ENCODE measurements around the gene DNAJC15. TPM values are rescaled to one million over a fixed set of nuclear protein-coding genes. Genes with fewer than 3 reads are reported as not detected.

Gene DNAJC15
- polyA plus RNA-seq, 3 donors: 8.3 to 31.1 (median 22.0) TPM

- 85% methylated on average over 3 of the region's 3 CpGs for WGBS (ENCODE audit: insufficient coverage)
- no peak overlapping the region for H3K9ac ChIP-seq (ENCODE audit: insufficient read depth, low read length, poor library complexity, severe bottlenecking)
- Mint-ChIP-seq H3K36me3 (no peaks in the 10 kb centered on the region), H3K9me3 (peaks cover 0 to 4% (median 2%) of the 10 kb centered on the region in 7 donors), H3K27me3 (ENCODE audit: low read depth in 3 of 3) (peaks cover 0 to 2% (median 2%) of the 10 kb centered on the region in 3 donors), H3K27ac (no peak overlapping the region), H3K4me3 (no peak overlapping the region), H3K4me1 (no peaks in the 10 kb centered on the region)
- DNase-seq: no peak
- no peak overlapping the region for H3K4me2 ChIP-seq (replicated peaks; ENCODE audit: extremely low read depth, low read length, poor library complexity, severe bottlenecking)
- no peaks in the 10 kb centered on the region for H3K9me3 ChIP-seq (replicated peaks in 1 of 2; ENCODE audit: control insufficient read depth in 1 of 2, insufficient read depth in 1 of 2, low read length in 2 of 2)
- intact Hi-C loops (cut with micrococcal nuclease): no loop called here
- H3K27ac ChIP-seq (ENCODE audit: low read depth in 1 of 2, low read length in 2 of 2): no peak overlapping the region
- TF ChIP-seq, protein P1, sequence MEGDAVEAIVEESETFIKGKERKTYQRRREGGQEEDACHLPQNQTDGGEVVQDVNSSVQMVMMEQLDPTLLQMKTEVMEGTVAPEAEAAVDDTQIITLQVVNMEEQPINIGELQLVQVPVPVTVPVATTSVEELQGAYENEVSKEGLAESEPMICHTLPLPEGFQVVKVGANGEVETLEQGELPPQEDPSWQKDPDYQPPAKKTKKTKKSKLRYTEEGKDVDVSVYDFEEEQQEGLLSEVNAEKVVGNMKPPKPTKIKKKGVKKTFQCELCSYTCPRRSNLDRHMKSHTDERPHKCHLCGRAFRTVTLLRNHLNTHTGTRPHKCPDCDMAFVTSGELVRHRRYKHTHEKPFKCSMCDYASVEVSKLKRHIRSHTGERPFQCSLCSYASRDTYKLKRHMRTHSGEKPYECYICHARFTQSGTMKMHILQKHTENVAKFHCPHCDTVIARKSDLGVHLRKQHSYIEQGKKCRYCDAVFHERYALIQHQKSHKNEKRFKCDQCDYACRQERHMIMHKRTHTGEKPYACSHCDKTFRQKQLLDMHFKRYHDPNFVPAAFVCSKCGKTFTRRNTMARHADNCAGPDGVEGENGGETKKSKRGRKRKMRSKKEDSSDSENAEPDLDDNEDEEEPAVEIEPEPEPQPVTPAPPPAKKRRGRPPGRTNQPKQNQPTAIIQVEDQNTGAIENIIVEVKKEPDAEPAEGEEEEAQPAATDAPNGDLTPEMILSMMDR (IDR thresholded peaks at IDR 0.05): no peak
- no peaks in the 10 kb centered on the region for H3K36me3 ChIP-seq (replicated peaks in 1 of 2; ENCODE audit: control insufficient read depth in 1 of 2, insufficient read depth in 2 of 2, low read length in 2 of 2)
- H4K20me1 ChIP-seq (ENCODE audit: insufficient read depth, low read length): no peaks in the 10 kb centered on the region
- H3K79me2 ChIP-seq (ENCODE audit: insufficient read depth, low read length): no peaks in the 10 kb centered on the region
- no peak overlapping the region for H3K4me3 ChIP-seq (replicated peaks in 1 of 3; ENCODE audit: low read depth in 2 of 3, low read length in 3 of 3)
- no peaks in the 10 kb centered on the region for H3K4me1 ChIP-seq (ENCODE audit: control insufficient read depth in 1 of 2, insufficient read depth in 2 of 2, low read length in 2 of 2)
- H2AFZ ChIP-seq (ENCODE audit: insufficient read depth, low read depth, low read length, poor library complexity, severe bottlenecking): no peak overlapping the region
- H3K27me3 ChIP-seq (ENCODE audit: control insufficient read depth in 2 of 2, insufficient read depth in 2 of 2, low read length in 2 of 2): no peaks in the 10 kb centered on the region
Observed at GRCh38 chr13:43158516-43158915, 135.1 kb downstream of the DNAJC15 start.

DNA sequence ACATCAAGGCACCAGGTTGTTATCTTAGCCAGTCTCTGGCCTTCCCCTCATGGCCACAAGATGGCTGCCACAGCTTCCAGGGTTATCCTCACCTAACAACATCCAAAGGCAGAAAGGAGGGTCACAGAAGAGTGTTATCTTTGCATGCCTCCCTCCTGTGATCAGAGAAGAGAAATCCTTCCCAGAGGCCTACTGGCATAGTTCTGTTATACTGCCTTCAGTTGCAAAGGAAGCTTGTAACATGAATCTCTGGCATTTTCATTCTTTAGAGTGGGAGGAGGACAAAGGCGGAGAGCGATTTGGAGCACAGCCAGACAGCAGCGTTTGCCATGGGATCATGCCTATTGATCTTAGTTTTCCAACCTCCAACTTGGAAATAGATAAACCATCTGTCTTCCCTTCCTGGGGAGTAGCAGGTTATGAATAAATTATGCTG lies 135.7 kb downstream of the DNAJC15 start:
- H3K4me1 ChIP-seq (ENCODE audit: control insufficient read depth in 1 of 2, insufficient read depth in 2 of 2, low read length in 2 of 2): no peaks in the 10 kb centered on the region
- Mint-ChIP-seq H3K4me3 (no peak overlapping the region), H3K36me3 (no peaks in the 10 kb centered on the region), H3K27ac (no peak overlapping the region), H3K9me3 (peaks cover 0 to 8% (median 2%) of the 10 kb centered on the region in 7 donors), H3K27me3 (ENCODE audit: low read depth in 3 of 3) (peaks cover 0 to 3% (median 2%) of the 10 kb centered on the region in 3 donors), H3K4me1 (no peaks in the 10 kb centered on the region)
- no peak overlapping the region for H3K4me2 ChIP-seq (replicated peaks; ENCODE audit: extremely low read depth, low read length, poor library complexity, severe bottlenecking)
- H2AFZ ChIP-seq (ENCODE audit: insufficient read depth, low read depth, low read length, poor library complexity, severe bottlenecking): no peak overlapping the region
- H3K9ac ChIP-seq (ENCODE audit: insufficient read depth, low read length, poor library complexity, severe bottlenecking): no peak overlapping the region
- no peak overlapping the region for H3K4me3 ChIP-seq (replicated peaks in 1 of 3; ENCODE audit: low read depth in 2 of 3, low read length in 3 of 3)
- no peaks in the 10 kb centered on the region for H3K79me2 ChIP-seq (ENCODE audit: insufficient read depth, low read length)
- H3K36me3 ChIP-seq (replicated peaks in 1 of 2; ENCODE audit: control insufficient read depth in 1 of 2, insufficient read depth in 2 of 2, low read length in 2 of 2): no peaks in the 10 kb centered on the region
- H3K27ac ChIP-seq (ENCODE audit: low read depth in 1 of 2, low read length in 2 of 2): no peak overlapping the region
- H4K20me1 ChIP-seq (ENCODE audit: insufficient read depth, low read length): no peaks in the 10 kb centered on the region
- WGBS (ENCODE audit: insufficient coverage): no CpG with 5 or more reads among the region's 3 CpGs
- H3K27me3 ChIP-seq (ENCODE audit: control insufficient read depth in 2 of 2, insufficient read depth in 2 of 2, low read length in 2 of 2): no peaks in the 10 kb centered on the region
- no peak for DNase-seq
- no peaks in the 10 kb centered on the region for H3K9me3 ChIP-seq (replicated peaks in 1 of 2; ENCODE audit: control insufficient read depth in 1 of 2, insufficient read depth in 1 of 2, low read length in 2 of 2)
- TF ChIP-seq, protein P1 (IDR thresholded peaks at IDR 0.05): no peak
- intact Hi-C loops (cut with micrococcal nuclease): no loop called here

Other genes starting within 250 kb of the DNAJC15 start
- gene FAM216B, start 242.0 kb upstream of the DNAJC15 start, polyA plus RNA-seq: not detected
- 10 to 100 TPM; 14.6 to 19.9 (median 16.4) TPM for gene EPSTI1, start 31.3 kb upstream of the DNAJC15 start, polyA plus RNA-seq